ENCODE data around the gene FAIM2.
"Not testable (repeated sequence)": the region's sequence is repeated elsewhere in the genome, so short reads cannot be mapped to it uniquely, and the experiment has no call there.

Gene FAIM2

DNA sequence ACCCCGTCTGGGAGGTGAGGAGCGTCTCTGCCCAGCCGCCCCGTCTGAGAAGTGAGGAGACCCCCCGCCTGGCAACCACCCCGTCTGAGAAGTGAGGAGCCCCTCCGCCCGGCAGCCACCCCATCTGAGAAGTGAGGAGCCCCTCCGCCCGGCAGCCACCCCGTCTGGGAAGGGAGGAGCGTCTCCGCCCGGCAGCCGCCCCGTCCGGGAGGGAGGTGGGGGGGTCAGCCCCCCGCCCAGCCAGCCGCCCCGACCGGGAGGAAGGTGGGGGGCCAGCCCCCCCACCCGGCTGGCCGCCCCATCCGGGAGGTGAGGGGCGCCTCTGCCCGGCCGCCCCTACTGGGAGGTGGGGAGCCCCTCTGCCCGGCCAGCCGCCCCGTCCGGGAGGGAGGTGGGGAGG, 42.8 kb downstream of the FAIM2 start:
- not testable (repeated sequence) for DNase-seq (ENCODE audit: low spot score)

- DNase-seq (ENCODE audit: low spot score), result not testable (repeated sequence)
These were observed 47.8 kb downstream of the FAIM2 start for GRCh38 chr12:49855890-49856289.

GRCh38 chr12:49854976-49855375, 48.7 kb downstream of the FAIM2 start:
- no peak for DNase-seq (ENCODE audit: low spot score)

GRCh38 chr12:49853671-49854070, 50.0 kb downstream of the FAIM2 start:
- no peak for DNase-seq (ENCODE audit: low spot score)

- no peak for DNase-seq (ENCODE audit: low spot score)
These were observed 56.5 kb downstream of the FAIM2 start for GRCh38 chr12:49847161-49847560.

DNA sequence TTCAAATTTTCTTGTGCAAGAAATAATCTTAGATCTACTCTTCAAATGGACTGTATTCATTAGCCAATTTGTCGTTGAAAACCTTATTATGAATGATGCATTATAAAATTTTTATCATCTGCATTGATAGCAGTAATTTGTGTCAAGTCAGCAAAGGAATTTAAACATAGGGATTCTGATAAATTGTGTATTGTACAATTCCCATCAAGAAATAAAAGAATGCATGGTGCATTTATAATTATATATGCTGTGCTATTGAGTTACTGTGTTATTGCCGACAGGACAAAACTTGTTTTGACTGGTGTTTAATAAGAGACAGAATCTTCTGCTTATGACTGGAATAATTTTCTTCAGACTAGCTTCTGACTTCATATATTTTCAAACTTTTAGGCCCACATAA, 57.7 kb downstream of the FAIM2 start:
- DNase-seq (ENCODE audit: low spot score), result no peak

- no peak for DNase-seq (ENCODE audit: low spot score)
These were observed 59.7 kb downstream of the FAIM2 start for GRCh38 chr12:49843876-49844437.

GRCh38 chr12:49843411-49843810, 60.3 kb downstream of the FAIM2 start:
- DNase-seq (ENCODE audit: low spot score), result no peak

DNA sequence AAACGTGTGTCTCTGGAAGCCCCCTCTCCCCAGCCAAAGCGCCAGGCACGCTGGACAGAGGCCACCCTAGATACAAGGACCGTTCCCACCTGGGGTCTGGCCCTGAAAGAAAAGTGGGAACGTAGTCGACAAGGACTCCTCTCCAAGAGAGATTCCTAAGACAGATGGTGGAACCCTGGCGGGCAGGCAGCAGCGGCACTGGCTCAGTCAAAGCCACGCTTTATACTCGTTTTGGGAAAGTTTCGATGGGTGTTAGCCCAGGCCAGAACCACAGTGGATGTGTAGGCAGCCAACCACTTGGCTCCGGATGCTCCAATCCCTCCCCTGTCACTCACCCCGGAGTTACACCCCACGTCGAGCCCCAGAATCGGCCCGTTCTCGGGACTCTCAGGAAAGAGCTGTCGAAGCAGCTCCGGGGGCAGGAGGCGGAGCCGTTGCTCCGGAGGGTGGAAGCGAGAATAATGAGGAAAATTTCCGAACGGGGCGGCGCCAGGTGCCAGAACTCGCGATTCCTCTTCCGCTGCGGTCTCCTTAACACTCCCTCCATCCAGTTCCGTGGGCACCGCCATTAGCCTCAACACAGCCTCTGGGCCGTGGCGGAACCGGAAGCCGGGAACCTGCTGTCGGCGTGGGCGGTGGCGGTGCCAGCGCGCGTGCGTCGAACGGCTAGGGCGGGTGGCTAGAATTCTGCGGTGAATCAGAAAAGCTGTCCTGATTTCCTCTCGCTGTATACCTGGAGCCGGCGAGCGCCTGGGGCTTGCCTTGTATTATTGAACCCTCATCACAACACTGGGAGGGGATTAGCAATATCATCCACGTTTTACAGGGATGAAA, 61.0 kb downstream of the FAIM2 start, which contains the start of gene BCDIN3D:
BCDIN3D (minus strand) TSS at position 588 of the 834 bp plus-strand sequence; CDS start at position 569, 19 bp downstream.
- DNase-seq (ENCODE audit: low spot score), result peak; percentile 81

DNA sequence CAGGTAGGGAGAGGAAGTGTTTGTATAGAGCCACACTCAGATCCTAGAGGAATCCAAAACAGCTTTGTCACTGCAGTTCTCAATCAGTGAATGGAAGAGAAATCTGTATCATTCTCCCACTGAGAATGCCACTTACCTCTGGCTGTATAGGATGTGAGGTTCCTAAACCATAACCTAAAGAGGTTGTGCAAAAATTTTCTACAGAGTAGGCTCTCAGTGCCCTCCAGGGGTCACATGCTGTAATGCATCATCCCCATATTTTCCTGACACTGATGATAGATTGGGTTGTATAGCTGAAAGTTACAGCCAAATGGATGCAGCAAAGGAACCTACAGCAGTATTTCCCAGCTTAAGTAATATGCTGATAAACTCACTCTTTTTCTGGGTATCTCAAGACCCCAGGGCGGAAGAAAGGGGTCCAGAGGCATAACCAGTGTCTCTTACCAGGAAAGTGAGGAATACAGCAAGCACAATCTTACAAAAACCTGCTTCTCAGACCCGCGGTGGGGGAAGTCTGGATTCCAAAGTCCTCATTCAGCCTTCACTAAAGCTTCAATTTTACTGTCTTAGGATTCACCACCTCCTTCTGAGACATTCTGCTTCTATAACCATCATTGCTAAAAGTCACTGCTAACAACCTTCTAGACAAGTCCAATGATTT, 64.6 kb downstream of the FAIM2 start:
- peak; percentile 67 for DNase-seq (ENCODE audit: low spot score)

DNA sequence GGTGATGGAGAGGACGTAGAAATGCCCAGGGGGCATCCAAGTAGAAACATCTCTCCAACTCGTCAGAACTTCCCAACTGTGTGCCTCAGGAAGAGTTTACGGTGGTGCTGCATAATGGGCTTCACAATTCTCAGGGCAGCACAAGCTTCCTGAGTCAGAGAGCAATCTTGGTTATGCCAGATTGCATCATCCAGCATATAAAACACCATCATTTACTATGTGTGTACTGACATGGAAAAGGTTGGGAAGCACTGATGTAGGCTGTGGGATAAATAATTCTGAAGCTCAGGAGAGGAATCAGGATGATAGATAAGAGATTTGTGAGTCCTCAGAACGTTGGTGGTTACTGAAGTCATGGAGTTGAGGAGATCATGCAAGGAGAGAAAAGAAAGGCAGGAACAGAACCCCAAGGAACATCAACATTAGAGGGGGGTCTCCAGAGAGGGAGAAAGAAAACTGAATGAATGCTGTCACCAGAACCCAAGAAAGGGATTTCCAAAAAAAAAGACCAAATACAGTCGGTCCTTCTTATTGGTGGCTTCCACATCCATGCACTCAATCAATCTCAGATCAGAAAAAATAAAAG, 70.8 kb downstream of the FAIM2 start:
- DNase-seq (ENCODE audit: low spot score), result no peak

GRCh38 chr12:49831717-49832116, 72.0 kb downstream of the FAIM2 start:
- no peak for DNase-seq (ENCODE audit: low spot score)

GRCh38 chr12:49828133-49829091, 75.3 kb downstream of the FAIM2 start, which contains the start of gene NCKAP5L:
NCKAP5L (minus strand) TSS chr12:49828413; CDS start chr12:49804044, 24,369 bp downstream.
- DNase-seq (ENCODE audit: low spot score), result peak; percentile 91

DNA sequence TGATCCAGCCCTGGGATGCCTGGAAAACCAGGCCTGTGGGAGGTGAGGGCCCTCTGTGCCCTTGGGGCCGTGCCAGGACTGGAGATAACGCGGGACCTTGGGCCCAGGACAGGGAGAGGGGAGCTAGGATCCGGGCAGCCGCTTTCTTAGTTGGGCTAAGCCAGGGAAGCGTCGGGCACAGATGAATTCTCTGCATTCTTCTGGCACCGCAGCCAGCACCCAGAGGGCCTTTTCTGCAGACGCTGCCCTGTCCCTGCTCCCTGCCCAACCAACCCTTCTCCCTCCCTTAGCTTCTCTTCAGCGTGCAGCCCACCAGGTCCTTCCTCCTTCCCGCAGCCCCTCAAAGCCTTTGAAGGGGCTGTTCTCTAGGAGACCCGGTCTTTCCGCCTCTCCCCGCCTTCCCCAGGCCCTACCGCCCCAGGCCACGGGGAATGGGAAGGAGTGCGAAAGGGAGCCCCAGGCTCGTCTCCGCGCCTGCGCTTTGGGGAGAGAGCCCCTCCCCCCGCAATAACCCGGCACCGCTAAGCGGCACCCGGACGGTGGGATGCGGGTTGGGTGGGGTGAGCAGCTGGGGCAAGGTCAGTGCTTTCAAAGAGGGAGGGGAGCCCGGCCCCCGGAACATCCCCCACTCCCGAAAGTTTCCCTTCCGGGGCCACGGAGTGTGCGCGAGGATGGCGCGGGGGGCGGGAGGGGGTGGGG, 76.2 kb downstream of the FAIM2 start:
- no peak for DNase-seq (ENCODE audit: low spot score)

DNA sequence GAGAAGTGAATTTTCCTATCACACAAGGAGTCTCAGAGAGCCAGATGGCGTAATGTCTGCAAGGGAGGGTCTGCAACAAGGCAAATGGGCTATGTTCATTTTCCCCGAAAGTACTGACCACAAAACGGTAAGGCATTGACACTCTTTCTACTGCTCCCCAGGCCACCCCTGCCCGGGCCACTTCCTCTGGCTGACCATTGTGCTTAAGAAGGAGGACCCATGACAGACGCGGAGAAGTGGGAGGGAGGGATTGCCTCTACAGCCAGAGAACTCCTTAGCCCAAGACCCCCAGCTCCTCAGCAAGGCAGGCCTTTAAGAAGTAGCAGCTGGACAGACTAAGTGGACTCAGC, 76.7 kb downstream of the FAIM2 start:
- DNase-seq (ENCODE audit: low spot score), result no peak

GRCh38 chr12:49825971-49826421, 77.7 kb downstream of the FAIM2 start:
- DNase-seq (ENCODE audit: low spot score), result no peak

GRCh38 chr12:49825360-49825970, 78.2 kb downstream of the FAIM2 start:
- peak; percentile 42 for DNase-seq (ENCODE audit: low spot score)

DNA sequence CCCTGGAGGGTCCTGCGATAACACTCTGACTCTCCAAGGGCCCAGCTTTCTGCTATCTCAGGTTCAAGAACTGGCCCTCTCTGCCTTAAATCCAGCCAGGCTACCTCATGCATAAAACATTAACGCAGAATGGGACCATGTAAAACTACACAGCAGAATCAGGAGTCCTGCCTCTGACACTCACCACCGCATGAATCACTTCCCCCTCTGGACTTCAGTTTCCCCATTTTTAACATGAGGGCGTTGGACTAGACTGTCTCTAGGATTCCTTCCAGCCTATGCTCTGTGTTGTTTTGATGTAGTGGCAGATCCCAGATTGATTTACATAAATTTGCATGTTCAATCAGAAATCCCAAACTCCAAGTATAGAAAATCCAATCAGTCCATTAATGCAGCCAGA, 78.8 kb downstream of the FAIM2 start:
- DNase-seq (ENCODE audit: low spot score), result peak; percentile 77

DNA sequence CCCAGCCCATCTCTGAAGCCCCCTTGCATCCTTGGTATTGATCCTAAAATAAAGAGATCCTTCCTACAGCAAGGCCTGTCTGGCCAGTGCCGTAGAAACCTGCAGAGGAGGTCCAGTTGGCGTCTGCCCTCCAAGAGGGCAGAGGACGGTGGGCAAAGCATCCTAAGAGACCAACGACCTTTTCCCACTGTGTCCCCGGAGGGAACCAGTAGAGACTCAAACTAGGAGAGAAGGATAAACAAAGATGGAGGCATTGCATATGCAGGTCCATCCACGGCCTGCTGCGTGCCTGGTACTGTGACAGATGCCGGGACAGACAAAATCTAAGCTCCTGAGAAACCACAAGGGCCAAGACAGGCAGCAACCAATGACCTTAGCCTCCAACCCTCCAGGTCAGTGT, 79.3 kb downstream of the FAIM2 start:
- DNase-seq (ENCODE audit: low spot score), result no peak

- no peak for DNase-seq (ENCODE audit: low spot score)
These were observed 79.7 kb downstream of the FAIM2 start for GRCh38 chr12:49823951-49824350.

Data from kidney capillary endothelial cell (primary cell).